TTC549 (cell line): ENCODE measurements around the gene FAM98C.
"Not testable (repeated sequence)": the region's sequence is repeated elsewhere in the genome, so short reads cannot be mapped to it uniquely, and the experiment has no call there.

Source experiments
- FAIRE-seq: peaks from 2 replicates; lab custom pipeline; 2012; peaks lifted over from hg19 to GRCh38; lab: Jason Lieb, UNC

FAM98C gene

DNA sequence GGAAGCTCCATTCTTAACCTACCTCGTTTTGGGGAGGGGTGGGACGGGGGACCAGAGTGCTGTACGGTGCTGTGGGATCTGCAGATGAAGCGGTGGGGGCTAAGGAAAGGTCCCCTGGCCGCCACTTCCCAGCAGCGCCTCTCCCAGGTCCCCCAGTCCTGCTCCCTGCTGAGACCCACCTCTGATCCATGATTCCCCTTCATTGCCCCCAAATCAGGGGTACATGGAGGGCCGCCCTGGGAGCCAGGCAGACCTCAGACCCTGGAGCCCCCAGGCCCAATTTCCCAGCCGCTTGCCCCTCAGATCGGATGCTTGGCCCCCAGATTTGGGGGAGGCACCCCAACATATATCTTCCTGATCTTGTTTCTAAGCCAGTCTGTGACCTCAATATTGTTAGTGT is 3.8 kb upstream of the FAM98C start:
- FAIRE-seq, result no peak

DNA sequence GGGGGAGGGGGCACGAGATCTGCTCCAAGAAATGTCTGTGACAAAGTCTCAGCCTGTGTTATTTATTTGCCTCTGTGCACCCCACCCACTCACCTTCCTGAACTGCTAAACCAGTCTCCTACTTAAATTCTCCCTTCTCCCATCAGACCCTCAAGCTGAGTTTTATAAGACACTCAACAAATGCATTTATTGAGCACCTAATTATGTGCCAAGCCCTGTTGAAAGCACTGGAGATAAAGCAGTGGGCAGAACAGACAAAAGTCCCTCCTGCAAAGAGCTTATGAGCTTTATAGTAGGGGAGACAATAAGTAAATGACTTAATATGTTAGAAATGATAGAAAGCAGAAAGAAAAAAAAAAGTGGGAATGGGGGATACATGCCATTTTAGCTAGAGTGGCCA is 3.4 kb upstream of the FAM98C start:
- no peak for FAIRE-seq

DNA sequence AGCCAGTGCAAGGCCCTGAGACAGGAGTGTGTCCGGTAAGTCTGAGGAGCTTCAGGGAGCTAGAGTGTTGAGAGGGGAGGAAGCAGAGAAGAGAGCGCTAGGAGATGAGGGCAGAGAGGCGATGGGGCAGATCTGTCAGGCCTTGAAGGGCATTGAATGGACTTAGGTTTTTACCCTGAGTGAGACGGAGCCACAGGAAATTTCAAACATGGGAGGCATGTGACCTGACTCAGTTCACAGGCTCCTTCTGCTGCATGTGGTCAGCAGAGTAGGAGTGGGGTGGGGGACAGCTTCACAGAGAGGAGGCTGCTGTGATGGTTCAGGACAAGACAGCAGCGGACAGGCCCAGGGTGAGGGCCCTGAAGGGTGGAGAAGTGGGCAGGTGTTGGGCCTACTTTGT is 2.5 kb upstream of the FAM98C start:
- no peak for FAIRE-seq

DNA sequence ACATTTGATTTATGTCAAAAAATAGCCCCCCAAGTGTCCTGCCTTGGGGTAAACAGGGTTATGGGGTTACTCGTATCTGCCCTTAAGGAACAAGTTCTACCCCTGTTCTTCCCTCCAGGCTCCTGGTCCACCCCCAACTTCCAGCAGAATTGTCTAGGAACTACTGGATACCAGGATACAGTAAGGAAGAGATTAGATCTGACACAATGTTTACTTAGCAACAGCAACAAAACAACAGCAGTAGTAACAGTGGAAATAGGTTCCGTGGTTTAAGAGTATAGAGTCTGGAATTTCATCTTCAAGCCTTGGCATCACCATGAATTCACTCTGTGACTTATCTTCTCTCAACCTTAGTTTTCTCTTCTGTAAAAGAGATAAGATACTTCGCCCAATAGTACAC is 1.7 kb upstream of the FAM98C start:
- no peak for FAIRE-seq

DNA sequence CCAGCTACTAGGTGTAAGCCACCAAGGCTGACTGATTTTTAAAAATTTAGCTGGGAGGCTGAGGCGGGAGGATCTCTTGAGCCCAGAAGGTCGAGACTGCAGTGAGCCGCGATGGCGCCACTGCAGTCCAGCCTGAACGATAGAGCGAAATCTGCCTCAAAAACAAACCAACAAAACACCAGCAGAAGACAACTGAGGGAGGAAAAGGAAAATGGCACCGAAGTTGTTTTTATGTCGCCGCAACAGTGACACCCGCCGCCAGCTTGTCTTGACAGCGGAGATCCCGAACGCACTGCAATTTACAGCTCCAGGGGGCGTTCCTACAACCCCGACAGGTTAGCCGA is 298 bp upstream of the FAM98C start:
- FAIRE-seq, result no peak

DNA sequence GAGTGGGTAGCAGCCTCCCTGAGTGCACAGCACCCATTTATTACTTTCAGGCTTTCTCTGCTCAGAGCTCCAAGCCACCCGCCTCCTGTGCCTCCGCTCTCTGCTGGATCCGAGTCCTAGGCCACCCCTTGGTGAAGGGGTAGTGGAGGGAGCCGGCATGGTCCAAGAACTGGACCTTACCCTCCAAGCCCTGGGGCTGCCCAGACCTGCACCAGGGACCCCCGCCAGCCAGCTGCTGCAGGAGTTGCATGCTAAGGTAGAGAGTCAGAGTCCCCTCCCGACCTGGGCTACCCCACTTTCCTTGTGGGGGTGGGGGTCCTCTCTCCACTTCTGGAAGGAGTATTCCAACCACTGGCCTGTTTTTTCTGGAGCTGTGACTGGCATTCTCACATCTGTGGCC is 2.0 kb downstream of the FAM98C start:
- no peak for FAIRE-seq

DNA sequence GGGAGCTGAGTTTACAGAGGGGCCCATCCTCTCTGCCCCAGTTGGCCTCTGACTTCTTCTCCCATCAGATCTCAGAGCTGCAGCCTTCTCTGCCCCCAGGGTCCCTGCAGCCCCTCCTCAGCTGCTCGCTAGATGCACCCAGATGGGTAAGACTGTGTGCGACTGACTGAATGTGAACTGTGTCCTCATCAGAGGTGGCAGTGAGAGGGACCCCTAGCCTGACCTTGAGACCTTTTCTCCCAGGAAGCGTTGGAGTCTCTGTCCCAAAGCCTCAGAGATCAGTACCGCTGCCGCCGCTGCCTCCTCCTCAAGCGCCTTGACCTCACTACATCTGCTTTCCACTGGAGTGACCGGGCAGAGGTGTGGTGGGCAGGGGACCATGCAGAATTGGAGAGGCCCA is 2.4 kb downstream of the FAM98C start:
- FAIRE-seq, result no peak

DNA sequence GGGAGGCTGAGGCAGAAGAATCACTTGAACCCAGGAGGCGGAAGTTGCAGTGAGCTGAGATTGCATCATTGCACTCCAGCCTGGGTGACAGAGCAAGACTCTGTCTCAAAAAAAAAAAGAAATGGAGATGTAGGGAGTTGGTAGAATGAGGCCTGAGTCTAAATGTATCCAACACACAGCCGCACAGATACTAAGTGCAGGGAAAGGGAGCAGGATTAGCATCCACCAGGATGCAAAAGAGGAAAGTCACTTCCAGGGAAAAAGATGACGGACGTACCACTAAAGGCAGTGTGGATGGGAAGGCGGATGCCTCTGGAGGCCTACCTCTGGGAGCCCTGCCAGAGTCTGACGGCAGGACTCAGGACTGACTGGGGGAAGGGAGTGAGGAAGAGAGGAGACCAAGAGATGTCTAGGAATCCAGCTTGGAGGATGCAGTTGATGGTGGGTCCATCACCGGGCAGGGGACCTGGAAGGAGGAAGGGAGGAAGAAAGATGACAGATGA is 6.8 kb downstream of the FAM98C start:
- no peak for FAIRE-seq

DNA sequence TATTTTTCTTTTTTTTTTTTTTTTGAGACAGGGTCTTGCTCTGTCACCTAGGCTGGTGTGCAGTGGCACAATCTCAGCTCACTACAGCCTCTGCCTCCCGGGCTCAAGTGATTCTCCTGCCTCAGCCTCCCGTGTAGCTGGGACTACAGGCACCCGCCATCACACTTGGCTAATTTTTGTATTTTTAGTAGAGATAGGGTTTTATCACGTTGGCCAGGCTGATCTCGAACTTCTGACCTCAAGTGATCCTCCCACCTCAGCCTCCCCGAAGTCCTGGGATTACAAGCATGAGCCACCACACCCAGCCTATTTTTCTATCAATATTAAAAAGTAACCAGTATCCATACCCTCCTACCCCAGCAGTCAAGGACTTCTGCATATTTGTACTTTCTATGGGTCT is 7.5 kb downstream of the FAM98C start:
- FAIRE-seq, result not testable (repeated sequence)

DNA sequence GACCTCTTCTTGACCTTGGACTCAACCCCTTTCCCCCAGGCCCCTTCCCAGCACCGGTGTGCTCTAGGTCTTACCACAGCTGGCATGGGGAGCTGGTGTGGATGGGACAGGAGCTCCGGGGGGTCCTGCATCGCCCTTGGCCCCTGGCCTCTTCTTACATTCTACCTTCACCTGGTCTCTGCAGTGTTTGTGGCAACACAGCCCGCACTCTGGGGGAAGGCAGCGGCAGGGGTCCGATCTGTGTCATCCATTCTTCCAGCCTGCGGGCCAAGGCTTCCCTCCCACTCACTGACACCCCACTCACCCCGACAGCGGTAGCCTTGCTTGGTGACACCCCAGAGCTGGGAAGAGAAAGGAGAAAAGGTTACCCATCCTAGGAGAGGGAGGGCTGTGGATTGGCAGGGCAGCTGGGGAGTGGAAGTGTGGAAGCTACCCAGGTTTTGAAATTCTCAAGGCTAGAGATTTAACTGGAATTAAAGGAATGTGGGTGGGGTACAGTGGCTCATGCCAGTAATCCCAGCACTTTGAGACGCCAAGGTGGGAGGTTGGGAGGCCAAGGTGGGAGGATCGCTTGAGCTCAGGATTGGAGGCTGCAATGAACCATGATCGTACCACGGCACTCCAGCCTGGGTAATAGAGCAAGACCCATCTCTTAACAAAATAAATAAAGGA is 8.3 kb downstream of the FAM98C start:
- no peak for FAIRE-seq

DNA sequence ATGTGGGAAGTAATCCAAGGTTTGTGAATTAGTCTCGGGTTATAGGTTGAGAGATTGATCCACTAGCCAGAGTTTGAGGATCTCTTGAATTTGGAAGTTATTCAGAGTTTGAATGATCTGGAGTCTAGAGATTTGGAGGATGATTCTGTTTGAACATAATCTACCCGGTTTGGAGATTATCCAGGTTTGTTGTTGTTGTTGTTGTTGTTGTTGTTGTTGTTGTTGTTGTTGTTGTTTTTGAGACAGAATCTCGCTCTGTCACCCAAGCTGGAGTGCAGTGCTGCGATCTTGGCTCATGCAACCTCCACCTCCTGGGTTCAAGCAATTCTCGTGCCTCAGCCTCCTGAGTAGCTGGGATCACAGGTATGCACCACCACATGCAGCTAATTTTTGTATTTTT is 9.0 kb downstream of the FAM98C start:
- not testable (repeated sequence) for FAIRE-seq

DNA sequence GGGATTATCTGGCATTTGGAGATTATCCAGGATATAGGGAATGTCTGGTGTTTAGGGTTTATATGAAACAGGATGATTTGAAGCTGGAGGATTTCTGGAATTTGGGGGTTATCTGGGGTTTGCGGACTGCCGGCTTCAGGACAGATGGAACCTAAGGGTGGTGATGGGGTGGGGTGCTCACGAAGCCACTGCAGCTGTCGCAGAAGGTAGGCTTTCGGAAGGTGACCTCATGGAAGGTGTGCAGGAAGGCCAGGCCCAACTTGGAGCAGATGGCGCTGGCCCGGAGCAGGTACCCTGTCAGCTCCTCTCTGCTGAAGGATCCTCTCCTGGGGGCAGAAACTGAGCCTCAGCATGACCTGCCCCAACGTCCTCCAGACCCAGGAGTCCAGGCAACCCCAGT is 9.6 kb downstream of the FAM98C start:
- no peak for FAIRE-seq

DNA sequence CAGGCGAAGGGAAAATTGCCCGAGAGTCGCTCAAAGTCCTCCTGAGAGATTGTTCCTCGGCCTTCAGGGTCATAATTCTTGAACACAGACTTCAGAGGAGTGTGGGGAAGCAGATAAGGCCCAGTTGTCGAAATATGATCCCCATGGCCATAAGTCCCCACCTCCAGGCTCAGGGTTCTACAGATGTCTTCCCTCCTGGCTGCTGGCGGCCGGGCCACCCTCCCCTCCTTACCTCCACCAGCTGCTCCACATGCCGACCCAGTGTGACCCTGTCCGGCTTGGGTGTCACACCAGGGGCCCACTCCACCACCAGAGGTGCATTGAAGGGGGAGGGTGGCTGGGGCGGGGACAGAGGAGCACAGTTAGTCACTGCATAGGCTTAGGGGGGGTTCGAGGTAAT is 10.1 kb downstream of the FAM98C start:
- FAIRE-seq, result no peak

DNA sequence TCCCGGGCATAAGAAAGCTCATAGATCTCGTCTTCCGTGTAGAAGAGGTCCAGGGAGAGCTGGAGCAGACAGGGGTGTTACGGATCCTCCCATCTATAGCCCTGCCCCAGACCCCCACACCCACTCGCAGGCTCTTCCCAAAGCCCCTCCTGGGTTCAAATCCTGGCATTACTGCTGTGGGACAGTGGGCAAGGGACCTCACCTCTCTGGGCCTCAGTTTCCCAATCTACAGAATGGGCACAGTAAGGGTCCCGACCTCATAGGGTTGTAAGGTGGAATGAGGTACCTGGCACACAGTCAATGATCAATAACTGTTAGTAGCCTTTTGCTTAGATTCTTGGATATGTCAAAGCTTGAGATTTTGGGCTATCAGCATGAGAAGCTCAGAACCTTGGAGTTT is 10.5 kb downstream of the FAM98C start:
- no peak for FAIRE-seq

DNA sequence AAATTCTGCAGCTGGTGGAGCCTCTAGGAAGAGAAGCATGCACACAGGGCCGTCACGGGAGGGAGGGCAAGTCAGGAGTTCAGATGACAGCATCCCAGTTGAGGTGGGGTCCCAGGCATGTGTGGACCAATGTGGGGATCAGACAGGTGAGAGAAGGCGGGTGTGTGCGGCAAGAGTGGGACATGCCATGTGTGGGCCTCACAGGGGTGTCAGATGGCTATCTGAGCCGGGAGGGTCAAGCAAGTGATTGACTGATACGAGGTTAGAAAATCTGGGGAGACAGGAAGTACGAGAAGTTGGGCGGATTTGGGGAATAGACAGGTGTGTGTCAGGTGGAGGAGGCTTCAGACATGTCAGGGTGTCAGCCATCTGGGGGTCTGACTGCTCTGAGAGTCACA is 14.3 kb downstream of the FAM98C start:
- no peak for FAIRE-seq

DNA sequence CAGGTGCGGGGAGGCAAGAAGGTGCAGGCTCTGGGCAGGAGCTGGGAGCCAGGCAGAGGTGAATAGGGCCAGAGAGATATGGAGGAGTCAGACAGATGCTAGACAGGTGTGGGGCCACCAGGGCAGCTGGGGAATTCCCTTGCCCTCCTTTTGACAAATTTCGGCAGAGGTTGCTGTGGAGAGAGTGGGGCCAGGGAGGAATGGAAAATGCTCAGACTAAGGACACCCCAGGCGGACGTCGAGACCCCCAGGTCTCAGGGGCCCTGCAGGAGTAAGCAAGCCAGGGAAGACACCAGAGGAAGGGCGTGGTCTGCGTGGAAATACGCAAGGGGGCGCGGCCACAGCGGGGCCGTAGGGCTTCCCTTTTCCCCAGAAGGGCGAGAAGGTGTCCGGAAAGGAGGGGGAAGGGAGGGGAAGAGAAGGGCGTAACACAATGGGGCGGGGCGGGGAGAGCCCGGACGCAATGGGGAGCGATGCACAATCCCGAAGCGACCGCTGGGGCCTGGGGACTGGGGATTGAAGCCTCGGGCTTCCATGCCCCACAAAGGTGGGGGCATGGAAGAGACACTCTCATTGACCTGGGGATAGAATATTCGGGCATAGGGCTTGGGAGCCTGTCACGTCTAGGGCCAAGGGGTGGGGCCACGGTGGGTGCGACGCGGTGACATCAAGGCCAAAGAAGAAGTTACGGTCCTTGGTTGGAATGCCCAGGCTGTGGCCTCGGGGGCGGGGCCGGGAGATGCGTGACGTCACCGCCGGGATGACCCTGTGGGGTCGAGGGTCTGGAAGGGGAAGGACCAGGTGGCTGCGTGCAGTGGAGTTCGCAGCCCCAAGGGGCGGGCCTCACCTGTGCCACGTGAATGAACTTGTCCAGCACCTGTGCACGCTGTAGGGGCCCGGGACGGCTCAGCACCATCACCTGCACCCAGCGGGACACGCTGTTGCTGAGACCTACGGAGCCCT is 14.9 kb downstream of the FAM98C start:
- FAIRE-seq, result no peak

DNA sequence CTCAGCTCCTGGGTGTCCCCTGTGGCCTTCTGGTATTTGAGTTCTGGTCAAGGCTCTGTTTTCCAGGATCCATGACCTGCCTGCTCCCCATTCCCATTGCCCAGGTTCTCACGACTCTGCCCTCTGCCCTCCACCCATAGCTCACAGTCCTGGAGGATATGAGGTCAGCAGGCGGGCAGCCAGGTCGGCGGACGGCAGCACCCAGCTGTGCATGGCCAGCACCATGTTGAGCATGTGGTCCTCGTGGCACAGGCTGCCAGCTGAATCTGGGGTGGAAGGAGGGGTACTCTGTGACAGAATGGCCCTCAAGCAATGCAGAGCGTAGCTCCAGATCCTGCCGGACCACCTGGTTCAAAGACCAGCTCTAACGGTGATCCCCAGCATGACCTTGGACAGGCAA is 18.0 kb downstream of the FAM98C start:
- FAIRE-seq, result no peak

DNA sequence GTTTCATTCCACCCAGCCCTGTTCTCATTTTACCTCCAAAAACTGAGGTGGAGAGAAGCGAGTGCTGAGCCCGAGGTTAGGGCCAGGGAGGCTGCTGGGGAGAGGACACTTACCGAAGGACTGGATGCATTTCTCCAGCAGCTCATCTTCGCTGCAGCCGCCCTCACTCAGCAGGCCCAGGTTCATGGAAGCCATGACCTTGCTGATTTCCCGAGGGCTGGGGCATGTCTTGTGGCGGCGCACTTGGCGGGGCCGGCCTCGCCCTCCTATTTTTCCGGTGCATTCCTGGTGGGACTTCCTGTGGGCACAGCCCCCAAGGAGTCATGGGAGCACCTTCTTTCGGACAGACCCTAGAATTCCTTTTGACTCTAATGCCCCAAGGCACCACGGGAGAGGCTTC is 19.0 kb downstream of the FAM98C start:
- no peak for FAIRE-seq

DNA sequence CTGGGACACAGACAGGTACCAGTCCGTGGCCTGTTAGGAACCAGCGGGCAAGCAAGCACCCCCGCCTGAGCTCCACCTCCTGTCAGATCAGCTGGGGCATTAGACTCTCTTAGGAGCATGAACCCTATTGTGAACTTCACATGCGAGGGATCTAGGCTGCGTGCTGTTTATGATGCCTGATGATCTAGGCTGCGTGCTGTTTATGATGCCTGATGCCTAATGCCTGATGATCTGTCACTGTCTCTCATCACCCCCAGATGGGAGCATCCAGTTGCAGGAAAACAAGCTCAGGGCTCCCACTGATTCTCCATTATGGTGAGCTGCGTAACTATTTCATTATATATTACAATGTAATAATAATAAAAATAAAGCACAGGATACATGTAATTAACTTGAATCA is 19.5 kb downstream of the FAM98C start:
- no peak for FAIRE-seq

DNA sequence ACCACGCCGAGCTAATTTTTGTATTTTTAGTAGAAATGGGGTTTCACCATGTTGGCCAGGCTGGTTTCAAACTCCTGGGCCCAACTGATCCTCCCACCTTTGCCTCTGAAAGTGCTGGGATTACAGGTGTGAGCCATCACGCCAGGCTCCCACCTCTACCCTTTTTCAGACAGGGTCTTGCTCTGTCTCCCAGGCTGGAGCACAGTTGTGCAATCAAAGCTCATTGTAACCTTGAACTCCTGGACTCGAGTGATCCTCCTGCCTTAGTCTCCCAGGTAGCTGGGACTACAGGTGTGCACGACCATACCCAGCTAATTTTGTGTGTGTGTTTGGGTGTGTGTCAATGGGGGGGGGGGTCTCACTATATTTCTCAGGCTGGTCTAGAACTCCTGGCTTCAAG is 21.4 kb downstream of the FAM98C start:
- FAIRE-seq, result no peak

DNA sequence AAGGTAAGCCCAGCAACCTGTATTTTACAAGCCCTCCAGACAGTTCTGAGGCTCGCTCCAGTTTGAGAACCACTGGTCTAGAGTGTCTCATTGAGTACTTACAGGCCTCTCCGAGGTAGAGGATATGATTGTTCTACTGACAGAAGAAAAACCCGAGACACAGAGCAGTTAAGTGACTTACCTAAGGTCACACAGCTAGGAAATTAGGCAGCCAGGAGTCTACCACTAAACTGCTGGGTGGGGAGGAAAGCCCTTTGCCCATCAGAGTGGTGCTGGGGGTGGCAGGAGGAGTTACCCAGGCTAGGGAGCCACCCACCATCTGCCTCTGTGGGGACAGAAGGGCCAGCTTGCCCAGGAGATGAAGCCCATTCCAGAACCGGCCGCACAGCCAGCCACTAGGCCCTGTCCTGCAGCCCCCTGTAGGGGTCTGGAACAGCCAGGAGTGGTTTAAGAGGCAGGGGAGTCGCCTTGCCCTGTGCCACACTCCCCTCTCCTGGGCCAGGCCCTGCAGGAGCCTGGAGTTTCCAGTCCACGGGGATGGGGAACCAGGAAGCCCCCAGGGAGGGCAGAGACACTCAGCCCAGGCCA is 22.4 kb downstream of the FAM98C start:
- FAIRE-seq, result no peak

DNA sequence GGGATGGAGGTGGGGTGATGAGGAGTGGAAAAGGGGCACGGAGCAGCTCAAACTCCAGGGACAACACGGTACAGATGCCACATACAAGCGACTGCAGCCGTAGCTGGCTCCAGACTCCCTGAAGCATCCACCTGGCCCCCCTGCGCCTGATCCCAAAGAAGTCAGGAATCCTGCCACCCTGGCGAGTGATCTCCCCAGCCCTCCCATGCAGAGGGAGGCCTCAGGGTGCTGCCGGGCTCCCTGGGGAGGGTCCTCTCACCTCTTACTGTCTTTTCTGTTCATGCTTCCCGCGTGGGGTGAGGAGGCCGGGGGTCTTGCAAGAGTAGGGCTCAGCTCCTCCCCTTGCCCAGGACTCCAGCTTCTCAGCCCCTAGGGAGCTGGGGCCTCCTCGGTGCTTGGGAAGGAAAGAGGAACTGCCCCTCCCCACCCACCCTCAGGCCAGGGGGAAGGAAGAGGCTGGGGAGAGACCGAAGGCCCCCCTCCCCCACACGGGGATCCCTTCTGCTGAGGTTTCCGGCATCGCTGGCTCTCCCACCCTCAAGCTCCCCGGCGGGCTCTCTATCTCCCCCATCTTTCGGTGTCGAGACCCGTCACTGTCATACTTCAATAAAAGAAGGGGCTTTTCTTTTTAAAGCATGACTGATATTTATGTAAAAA is 23.0 kb downstream of the FAM98C start, which contains the start of gene RASGRP4:
Gene RASGRP4, minus strand, starts transcription at position 410 of the 657 bp plus-strand sequence. Its CDS starts 128 bp downstream, at position 282.
- FAIRE-seq, result no peak
